GM19351 (cell line): ENCODE data around the gene TIMP3.

Source experiments
- ATAC-seq: cut with Tn5 transposase; IDR thresholded peaks from one replicate; pipeline ENCODE4 v1.9.1; 2021; ENCODE audit warnings: mild to moderate bottlenecking, moderate library complexity; ENCODE audit not compliant: unreplicated experiment

Gene TIMP3

DNA sequence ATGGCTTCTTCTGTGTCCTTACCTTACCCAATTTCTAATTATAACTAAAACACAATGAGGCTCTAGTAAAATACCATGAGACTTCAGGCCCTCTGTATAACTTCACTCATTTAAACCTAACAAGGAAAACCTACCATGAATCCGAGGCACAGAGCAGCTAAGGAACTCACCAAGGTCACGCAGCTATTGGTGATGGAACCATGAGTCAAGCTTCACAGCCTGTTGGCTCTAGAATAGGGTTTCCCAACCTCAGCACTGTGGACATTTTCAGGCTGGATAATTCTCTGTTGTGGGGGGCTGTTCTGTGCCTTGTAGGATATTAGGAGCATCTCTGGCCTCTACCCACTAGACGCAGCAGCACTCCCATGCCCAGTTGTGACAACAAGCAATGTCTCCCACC lies 75.7 kb downstream of the TIMP3 start:
- ATAC-seq: no peak

DNA sequence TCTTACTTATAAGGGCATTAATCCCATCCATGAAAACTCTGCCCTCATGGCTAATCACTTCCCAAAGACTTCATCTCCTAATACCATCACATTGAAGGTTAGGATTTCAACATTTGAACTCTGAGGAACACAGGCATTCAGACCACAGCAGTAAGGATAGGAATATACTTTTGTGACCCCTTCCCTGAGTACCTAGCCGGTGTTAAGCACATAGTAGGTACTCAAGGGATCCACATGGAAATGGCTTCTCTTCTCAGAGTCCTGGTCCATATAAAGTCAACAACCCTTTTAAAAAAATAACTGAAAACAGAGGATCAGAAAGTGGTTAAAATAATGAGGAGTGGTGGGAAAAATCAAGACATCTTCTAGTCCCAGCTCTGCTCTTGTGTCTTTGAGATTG lies 78.0 kb downstream of the TIMP3 start:
- no peak for ATAC-seq

DNA sequence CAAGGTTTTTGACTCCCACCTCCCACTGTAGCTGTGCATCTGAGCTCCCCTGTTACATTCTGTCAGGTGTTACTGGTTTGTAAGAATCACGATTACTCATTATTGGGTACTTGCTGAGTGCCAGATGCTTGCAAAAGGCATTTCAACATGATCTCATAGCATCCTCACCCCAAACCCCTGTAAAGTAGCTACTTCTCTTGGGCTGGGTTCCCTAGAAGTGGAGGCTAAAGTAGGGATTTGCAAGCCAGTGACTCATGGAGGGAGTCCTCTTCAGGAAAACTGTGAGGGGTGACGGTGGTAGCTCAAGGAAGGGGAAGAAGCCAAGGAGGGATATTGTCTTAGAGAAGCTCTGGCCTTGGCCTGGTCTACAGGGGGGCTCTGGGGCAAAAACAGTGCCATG lies 78.6 kb downstream of the TIMP3 start:
- no peak for ATAC-seq

DNA sequence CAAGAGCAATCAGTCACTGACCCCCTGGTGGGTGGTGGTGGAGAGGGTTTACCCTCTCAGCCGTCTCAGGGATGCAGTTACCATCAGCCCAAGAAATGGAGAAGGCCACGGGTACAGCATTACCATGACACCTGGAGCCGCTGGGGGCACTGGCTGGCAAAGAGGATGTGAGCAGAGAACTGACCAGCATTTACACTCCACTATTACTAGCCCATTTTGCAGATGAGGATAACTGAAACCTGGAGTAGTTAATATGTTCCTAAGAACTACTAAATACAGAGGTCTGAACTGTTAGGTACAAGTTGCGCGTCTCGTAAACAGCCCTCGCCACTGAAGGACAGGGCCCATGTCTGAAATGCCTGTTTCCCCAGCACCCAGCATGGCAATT lies 79.0 kb downstream of the TIMP3 start:
- no peak for ATAC-seq

DNA sequence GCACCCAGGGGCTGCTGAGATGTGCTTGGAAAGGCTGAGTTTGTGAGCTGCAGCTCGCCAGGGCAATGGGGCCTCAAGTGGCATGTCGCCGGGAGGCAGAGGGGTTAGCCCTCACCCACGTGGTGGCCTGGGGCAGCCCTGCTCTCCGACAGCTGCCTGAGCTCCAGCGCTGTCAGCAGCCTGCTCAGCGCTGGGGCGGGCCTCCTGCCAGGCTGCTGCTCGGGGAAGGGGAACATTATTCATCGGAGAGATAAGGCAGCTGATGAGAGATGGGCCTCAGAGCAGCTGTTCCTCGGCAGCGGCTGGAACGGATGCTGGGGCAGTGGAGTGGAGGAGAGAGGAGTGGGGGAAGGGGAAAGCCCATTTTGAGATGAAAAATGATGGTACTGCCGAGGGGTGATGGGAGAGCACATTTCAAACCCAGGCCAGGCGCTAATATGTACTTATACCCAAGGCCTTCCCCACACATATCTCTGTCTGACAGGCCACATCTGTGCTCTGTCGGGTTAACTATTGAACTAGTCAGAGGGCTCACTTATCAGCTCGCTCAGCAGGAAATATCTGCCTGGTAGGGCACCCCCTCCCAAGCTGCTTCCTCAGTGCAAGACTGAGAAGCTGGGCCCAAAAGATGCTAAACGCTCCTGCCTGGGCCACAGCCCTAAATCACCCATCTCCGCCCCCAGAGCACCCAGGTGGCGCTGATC lies 79.5 kb downstream of the TIMP3 start:
- no peak for ATAC-seq

DNA sequence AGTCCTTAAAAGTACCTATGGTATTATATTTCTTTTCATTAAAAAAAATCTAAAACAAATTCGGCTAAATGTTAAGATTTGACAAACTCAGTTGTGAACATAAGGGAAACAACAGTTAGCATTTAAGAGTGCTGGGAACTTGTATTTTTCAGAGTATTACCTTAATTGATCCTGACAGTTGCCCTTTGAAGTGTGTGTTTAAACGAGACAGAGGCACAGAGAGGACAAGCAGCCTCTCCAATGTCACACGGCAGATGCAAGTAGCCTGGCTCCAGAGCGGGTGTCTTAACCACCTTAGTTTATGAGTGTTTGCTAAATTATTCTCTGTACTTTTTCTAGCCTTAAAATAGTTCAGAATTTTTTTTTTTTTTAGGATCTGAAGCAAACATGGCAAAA lies 80.9 kb downstream of the TIMP3 start:
- ATAC-seq: no peak

DNA sequence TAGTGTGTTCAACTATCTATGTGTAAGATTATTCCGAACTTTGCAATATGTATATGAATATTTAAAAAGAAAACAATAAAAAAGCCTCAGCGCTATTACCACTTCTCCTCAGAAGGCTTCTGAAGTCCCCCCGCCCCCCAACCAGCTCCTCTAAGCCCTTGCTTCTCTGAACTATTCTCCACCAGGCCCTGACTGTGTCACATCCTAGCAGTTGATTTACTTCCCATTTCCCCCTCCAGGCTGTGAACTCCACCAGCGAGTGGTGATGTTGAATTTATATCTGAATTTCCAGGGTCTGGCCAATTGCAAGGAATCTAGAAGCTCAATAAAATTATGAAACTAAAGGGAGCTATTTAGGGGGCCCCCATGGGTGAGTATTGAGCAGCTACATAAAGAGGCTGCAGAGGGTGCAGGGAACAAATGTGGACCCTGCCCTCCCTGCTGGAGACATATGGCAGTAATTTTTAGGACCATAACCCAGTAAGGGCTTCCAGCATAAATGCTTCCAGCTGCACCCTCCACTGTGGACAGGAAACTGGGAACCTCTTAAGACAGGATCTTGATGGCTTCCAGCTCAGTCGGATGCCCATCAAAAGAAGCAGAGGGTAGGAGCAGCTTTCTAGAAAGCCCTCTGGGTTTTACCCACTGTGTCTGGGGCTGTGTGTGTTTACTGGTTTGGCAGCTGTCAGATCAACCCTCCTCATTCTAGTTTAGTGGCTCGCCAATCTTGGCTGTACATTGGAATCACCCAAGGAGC lies 81.4 kb downstream of the TIMP3 start:
- no peak for ATAC-seq

DNA sequence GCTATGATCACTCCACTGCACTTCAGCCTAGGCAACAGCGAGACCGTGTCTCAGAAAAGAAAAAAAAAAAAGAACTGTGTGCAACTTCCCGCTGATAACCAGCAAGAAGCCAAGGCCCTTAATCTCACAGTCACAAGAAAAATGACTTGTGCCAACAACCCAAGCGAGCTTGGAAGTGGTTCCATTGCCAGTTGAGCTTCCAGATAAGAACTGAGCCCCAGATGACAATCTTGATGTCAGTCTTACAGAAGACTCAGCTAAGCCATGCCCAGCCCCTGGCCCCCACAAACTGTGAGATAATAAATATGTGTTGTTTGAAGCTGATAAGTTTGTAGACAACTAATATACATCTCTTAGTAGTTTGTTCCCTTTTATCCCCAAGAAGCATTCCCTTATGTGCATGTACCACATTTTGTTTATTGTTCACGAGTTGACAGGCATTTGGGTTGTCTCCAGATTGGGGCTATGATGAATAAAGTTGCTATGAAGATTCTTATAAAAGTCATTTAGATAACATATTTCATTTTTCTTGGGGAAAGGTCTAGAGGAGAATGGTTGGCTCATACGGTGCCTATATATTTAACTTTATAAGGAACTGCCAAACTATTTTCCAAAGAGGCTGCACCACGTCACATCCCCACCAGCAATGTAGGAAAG lies 85.9 kb downstream of the TIMP3 start:
- no peak for ATAC-seq

DNA sequence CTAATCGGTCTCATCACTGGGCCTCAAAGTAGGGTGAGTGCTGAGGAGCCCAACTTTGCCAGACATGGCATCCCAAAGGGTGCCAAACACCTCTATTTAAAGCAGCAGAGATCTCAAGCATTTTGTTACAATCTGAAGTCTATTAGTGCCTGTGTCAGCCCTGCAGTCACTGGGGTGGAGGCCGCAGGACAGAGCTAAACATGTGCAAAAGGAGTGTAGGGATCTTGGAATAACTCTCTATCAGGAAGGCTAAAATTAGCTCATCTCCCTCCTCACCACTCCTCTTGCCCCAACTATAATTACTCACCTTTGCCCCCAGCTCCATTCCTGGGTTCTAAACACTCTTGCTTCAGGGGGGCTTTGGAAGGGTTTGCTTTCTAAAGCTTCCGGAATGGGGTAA lies 87.5 kb downstream of the TIMP3 start:
- no peak for ATAC-seq

DNA sequence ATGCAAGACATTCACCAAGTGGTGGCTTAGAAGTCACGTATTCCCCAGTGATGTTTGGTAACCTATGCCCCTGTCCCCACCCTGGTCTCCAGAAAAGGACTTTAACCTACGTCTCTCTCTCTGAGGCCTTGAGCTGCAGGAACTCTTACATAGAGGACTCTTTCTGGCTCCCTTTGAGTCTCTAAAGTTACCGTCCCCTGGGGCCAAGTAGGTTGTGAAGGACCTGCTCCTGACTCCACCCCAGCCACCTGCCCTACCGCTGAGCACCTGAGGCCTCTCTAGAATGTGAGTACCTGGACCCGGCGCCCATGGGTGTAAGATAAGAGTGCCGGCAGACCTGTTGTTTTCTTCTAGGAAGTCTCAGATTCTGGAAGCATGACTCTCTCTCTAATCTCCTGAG lies 95.4 kb downstream of the TIMP3 start:
- no peak for ATAC-seq

DNA sequence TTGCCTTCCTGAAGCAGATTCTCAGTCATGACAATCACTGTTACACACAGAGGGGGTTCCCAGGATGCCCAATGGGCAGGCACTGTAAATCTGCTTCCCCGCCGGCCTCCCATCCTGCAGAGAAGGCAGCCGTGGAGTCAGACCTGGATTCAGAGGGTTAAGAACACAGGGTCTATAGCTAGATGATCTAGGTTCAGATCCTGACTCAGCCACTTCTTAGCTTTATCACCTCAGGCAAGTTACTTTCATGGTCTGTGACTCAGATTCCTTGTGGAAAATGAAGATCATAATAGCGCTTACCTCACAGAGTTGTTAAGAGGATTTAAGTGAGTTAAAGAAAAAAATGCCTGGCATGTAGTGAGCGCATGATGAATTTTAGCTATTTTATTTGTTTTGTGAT lies 95.9 kb downstream of the TIMP3 start:
- ATAC-seq: no peak

DNA sequence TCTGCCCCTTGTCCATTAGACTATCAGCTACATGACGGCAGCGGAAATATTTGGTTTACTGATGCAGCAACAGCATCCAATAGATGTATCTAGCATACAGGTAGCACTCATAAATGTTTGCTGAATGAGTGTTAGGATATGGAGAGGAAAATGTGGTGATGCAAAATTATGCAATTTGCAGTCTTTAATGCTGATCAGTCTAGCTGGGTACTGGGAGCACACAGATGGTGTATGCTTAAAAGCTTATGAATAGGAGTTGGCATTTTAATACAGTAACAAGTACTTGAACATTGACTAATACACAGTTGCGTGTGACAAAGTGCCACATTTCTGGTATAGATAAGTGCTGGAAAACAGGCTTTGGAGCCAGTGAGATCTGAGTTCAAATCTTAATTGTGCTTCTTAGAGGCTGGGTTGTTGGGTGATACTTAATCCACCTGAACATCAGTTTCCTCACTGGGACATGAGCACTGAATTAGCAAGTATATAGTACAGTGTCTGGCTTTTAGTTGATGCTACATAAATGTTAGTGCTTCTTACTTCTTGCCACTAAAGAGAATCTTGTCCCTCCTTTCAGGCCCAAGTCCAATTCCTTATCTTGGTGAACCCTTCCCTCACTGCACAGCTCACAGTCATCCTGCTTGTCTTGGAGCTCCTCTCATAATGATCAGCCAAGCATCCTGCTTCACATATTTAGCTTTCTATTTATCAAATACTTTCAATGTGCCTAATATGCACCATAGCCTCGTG lies 99.6 kb downstream of the TIMP3 start:
- no peak for ATAC-seq

DNA sequence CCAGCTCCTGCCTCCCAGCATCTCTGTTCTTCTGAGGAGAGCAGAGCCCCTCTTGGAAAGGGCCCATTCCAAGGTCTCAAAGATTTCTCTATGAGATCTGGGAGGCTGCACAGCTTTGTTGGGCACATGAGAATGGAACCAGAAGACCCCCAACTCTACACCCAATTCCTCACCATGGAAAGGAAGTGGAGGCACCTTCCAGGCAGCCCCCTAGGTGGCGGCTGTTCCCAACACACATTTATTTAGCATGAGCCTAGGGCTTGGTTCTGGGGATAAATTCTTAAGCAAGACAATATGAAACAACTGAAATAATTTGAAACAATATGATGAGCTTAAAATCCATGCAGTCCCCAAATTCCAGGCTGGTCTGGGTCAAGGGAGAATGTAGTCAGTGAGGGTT lies 100.4 kb downstream of the TIMP3 start:
- no peak for ATAC-seq

DNA sequence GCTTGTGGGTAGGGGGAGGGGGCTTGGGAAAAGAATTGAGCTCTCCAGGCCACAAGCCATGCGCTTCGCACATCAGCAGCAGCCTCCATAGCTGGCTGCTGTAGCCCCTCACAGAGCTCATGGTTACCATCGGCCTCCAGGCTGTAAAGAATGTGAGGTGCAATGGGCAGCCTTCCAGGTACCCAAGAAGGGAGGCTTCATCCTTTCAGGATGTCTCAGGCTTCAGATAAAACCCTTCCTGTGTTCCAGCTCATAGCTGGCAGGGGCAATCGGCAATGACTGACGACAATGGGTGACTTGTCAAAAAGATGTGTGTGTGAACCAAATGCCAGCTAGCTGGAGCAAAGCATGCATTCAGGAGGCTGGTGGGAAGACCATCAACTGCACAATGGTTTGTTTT lies 102.0 kb downstream of the TIMP3 start:
- no peak for ATAC-seq

DNA sequence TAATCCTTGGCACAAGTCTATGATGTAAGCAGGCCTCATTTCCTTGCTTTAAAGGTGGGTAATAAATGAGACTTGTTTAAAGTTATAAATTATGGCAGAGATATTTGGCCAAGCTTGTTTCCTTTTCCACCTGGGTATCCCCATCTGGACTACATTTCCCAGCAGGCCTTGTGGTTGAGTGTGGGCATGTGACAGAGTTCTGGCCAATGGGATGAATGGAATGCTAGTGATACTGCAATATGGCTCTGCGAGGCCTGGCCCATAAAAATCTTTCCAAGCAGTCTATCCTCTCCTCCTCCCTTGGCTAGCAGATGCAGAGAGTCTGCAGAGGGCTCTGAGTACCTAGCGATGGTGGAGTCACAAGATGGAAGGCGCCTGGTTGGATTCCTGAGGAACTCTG lies 102.5 kb downstream of the TIMP3 start:
- ATAC-seq: no peak

DNA sequence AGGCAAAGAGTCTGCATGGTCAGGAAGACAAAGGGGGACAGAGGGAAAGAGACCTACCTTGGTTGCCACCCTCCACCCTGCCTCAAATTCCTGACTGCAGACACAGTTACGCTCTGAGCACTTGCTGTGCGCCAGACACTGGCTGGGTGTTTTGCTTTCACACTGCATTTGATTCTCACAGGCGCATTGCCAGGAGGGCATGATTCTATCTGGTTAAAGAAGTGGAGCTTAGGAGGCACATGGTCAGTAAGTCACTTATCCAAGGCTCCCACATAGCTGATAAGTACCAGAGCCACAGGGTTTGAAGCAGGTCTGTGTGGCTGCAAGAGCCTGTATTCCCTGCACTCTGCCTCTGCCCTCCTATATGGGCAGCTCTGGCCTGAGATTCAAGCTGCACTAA lies 103.9 kb downstream of the TIMP3 start:
- no peak for ATAC-seq

DNA sequence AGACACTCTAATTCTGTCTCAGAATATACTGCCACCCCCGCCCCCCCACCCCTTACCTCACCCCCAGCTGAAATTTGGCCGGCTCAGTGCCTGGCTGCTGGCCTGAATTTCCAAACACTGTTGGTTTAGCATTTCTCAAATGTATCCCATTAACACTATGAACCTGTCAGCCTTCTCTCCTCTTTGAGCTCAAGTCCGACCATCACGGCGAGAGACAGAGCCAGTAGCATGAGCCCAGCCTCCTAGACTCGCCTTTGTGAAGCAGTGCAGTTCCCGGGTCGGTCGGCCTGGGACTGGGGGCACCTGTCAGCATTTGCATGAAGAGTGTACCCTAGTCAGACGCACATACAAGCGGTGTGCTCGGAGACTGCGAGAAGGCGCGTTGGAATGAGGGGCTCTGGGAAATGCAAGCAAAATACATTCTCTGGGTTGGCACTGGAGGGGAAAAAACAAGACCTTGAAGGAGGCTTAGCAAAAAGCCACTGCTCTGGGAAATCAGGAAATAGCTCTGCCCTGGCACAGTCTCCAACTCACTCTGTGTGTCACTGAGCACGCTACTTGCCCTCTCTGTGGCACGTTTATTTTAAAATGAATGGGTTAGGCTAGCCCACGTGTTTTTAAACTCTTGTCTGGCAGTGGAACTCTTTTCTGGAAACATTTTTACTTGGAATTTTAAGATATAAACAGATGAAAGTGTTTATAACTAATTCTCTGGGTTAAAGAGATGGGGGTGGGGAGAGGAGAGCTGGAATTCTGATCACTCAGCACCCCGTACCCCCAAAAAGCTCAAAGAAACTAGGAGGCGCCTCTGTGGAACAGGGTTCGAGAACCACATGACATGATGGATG lies 108.3 kb downstream of the TIMP3 start:
- no peak for ATAC-seq

DNA sequence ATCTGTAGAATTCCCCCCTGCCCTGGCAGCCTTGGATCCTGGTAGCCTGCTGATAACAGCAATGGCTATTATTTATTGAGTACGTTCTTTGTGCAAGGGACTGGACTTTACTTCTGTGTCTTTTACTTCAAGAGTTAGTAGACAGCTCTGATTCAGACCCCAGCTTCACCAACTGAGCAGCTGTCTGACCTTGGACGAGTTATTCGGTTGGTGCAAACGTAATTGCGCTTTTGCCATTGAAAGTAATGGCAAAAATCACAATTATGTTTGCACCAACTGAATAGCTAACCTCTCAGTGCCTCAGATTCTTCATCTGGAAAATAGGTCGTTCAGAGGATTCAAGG lies 108.9 kb downstream of the TIMP3 start:
- ATAC-seq: no peak

DNA sequence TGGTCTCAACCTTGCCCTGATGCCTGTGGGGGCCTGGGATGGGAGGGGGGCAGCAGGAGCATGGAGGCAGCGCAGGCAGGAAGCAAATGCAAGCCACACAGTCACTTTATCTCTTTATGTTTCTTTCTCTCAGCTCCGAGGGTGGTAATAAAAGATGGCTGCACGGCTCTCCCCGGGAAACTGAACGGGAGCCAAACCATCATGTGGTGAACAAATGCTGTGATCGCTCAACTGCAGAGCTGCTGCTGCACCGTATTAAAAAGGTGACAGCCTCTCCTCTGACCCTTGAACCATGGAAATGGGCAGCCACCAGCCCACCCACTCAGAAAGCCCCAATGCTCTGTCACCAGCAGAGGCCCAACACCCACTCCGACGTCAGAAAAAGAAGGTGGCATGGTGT lies 110.0 kb downstream of the TIMP3 start:
- ATAC-seq: no peak
